Stimulated activated CD4-positive, alpha-beta T cell treated with anti-CD3 and anti-CD28 coated beads, Interleukin-12 subunit alpha, Interleukin-12 subunit beta, amount 100 ng/mL, for 48 hours (primary cell): Measurements from ENCODE around the gene ITPKB.
"Not testable (repeated sequence)": the region's sequence is repeated elsewhere in the genome, so short reads cannot be mapped to it uniquely, and the experiment has no call there.

Source experiments
- DNase-seq, 3 donors: peaks; one replicate each; pipeline ENCODE4 v3.0.0-alpha.2; 2020; ENCODE audit warnings: low read depth in 2 of 3, low spot score in 1 of 3

The ITPKB gene

DNA sequence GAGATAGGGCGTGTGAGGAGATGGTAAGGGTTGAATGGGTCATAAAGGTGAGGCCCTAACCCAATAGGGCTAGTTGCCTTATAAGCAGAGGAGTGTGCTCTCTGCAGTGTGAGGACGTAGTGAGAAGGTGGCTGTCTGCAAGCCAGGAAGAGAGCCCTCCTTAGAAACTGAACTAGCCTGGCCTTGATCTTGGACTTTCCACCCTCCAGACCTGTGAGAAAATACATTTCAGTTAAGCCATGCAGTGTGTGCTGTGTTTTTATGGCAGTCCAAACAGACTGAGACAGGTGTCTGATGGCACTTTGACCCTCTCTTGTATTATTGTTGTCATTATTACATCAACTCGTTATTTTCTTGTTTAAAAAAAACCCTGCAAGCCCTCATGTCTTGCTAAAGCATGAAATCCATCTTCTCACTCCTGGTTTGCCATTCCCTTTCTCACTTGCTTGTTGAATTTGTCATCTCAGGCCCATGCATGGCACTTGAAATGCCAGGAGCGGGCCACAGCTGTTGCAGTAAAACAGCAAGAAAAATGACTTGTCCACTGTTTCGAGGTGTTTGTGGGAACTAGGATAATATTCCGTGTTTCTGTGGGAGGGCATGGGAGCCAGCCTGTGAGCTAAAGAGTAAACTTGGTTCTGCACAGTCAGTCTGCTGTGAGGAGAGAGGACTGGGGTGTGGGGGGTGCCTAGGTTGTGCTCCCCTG lies 111.9 kb downstream of the ITPKB start:
- no peak for DNase-seq

DNA sequence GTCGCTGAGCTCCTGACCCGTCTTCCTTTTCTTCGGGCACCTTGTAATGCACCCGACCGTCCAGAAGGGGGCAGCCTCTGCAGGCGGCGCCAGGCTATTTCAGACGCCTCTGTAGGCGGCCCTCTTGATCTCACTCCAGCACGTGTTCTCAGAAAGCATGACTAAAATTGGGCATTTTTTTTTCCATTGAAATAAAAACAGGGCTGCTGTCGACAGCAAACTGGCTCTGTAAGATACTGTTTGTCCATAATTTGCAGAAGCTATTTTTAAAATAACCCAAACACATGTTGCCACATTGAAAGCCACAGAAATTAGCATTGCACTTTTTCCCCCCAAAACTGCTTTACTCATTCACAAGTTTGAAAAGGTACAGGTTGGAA lies 112.5 kb downstream of the ITPKB start:
- DNase-seq = peak; percentile 73 to 86 (median 78)

DNA sequence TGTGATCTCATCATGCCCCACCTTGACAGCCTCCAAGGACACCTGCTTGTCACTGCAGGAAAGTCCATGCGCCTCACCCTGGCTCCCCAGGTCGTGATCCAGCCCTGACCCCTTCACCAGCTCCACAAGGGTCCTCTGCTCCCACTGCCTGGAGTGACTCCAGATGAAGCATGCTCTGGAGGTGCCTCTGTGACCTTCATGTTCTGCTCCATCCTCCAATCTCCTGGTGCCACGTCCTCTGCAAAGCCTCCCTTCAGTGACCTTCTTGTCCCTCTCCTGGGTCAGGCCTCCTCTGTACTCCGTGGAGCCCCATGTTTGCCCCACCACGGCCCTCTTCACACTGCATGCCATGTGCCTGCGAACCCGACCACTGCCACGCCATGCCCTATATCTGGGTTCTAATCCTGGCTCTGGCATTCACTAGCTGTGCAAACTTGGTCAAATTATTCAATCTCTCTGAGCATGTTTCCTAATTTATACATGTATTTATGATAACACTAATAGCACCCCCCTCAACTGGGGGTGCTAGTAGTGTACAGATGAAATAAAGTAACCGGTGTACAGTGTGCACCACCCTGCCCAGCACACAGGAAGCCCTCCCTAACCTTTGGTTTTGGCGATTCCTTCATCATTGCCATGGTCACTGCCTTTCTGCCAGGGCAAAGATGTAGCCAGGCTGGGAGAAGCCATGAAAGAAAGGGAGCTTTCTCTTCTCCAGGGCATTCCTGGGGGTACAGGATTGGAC lies 113.1 kb downstream of the ITPKB start:
- DNase-seq = no peak

DNA sequence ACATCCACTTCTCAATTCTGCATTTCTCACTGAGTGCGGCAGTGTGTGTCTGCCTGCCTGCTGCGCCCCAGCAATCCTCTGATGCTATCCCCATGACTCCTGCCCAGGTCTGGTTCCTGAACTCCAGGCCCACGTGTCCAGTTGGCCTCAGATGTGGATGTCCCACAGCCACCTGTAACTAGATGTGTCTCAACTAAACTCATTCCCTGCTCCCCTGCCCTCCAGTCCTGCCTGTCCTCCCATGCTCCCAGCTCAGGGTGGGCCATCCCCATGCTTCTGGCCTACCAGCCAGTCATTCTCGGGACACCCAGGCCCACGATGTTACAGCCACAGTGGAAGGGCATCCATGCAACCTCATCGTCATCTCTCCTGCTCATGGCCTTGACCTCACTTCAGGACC lies 113.8 kb downstream of the ITPKB start:
- no peak for DNase-seq

DNA sequence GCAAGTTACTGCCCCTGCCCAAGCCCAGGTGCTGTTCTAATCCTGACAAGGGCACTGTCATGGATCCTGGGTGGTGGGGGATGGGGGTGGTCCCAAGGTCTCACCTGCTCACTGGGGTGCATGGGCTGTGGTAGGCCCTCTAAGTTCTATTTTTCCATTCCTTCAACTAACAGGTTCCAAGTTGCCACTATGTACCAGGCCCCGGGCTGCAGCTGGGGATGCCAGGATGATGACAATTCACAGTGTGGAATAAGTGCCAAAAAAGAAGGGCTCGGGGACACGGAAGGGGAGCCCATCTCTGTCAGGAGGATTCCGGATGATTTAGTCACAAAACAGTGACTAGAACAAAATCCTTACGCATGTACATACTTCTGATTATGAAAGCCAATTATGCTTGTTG lies 114.6 kb downstream of the ITPKB start:
- no peak for DNase-seq

DNA sequence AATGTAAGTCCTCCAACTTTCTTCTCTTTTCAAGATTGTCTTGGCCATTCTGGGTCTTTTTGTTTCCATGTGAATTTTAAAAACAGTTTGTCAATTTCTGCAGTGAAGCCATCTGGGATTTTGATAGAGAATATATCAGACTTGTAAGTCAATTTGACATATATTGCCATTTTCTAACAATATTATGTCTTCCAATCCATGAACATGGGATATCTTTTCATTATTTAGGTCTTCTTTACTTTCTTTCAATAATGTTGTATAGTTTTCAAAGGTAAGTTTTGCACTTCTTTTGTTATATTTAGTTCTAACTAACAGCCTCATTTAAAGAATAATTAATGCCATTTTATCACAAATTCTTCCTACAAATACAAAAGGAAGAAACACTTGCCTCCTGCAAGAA lies 117.1 kb downstream of the ITPKB start:
- DNase-seq = no peak

DNA sequence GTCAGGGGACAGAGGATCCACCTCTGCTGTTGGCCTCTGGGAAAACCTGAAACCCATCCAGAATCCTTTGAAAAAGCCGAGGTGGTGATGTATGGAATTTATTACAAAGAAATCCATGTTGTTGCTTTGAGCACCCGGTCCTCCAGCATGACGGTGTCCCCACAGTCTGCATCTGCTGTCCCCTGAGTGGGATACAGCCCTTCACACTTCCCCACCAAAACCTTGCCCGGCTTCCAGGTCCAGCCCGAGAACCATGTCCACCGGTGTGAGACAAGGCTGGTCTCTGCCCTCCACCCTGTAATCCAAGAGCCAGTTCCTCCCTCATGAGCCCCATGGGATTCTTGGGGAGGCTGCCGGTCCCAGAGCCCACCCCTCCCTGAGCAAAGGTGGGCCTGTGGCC lies 120.1 kb downstream of the ITPKB start:
- DNase-seq = no peak

DNA sequence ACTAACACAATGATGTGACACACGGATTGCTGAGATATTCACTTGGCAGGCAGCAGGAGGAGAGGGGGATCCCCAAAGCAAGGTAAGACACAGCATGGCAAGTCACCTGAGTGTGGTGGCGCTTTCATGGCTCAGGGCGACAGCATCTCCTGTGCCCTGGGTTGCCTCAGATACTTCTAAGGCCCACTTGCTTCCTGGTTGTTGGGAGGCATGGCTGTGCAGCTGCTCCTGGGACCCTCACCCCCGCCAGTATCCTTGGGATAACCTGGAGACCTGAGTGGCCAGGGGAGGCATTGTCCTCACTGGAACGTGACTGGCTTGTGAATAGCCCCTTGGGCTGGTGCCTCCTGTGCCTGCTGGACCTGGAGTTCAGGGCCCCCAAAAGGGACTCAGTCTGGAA lies 120.7 kb downstream of the ITPKB start:
- DNase-seq = no peak

DNA sequence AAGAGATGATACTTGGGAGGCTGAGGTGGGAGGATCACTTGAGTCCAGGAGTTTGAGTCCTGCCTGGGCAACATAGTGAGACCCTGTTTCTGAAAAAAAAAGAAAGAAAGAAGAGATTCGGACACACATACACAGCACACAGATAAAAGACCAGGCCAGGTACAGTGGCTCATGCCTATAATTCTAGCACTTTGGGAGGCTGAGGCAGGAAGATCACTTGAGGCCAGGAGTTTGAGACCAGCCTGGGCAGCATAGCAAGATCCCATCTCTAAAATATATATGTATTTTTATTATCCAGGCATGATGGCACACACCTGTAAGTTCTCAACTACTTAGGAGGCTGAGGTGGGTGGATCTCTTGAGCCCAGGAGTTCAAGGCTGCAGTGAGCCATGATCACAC lies 121.4 kb downstream of the ITPKB start:
- not testable (repeated sequence) for DNase-seq

DNA sequence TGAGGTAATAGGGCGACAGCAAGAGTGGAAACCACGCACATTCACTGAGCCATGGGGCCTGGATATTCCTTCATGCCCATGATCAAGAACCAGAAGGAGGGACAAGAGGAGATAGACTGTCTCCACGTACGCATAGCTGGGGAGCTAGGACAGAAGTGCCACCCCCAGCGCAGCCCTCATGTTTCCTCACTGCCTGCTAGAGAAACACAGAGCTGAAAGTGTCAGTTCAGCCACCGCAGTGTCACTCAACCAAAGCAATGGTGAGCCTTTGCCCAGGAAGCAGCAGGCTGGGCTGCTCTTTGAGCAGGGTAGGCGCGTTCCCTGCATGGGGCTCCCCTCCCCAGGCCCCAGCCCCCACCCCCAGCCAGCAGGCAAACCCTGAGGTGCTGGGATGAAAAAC lies 122.0 kb downstream of the ITPKB start:
- DNase-seq = no peak

DNA sequence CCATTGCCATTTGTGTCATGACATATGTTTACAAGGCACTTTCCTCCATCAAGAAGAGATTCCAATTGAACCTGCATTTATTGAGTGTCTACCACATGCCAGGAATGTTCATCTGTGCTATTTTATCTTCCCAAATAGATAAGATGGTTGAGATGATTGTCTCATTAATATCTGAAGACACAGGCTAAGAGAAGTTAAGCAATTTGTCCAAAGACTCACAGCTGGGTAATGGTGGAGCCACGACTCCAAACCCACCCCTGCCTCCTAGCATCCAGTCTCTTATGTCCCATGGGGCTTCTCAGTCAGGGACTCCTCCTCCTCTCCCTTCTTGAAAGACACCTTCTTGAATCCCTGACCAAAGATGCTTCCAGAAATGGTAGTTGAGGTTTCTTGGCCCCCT lies 122.4 kb downstream of the ITPKB start:
- no peak for DNase-seq

DNA sequence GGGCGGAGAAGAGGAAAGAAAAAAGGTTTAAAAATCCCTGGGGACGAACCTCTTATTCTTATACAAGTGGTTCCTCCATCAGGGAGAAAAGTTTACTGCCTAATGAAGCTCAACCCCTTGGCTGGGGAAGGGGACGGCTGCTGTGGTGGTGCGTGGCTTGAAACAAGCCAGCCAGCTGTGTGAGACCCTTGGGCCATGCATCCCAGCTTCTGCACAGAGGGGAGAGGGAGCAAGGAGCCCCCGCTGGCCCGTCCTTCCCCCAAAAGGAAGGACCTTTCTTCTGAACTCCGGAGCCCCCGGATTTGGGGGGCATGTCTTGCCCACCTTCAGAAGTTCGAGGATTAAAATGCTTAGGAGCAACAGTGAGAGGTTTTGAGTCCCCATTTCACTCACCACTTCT lies 123.2 kb downstream of the ITPKB start:
- DNase-seq = no peak

DNA sequence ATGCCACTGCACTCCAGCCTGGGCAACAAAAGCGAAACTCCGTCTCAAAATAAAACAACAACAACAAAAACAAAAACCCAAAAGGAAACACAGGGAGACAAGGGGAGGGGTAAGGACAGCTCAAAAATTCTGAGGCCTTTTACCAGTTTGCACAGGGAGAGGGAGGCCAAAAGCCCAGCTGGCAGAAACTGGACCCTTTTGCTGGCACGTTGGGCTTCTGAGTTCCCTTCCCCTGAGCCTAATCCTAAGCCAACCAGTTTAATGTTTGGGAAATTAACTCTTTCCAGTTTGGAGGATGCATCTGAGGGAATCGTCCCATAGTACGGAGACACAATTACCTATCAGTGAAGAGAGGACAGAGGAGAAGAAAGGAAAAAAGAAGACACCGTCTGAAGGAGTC lies 127.1 kb downstream of the ITPKB start:
- not testable (repeated sequence) for DNase-seq

DNA sequence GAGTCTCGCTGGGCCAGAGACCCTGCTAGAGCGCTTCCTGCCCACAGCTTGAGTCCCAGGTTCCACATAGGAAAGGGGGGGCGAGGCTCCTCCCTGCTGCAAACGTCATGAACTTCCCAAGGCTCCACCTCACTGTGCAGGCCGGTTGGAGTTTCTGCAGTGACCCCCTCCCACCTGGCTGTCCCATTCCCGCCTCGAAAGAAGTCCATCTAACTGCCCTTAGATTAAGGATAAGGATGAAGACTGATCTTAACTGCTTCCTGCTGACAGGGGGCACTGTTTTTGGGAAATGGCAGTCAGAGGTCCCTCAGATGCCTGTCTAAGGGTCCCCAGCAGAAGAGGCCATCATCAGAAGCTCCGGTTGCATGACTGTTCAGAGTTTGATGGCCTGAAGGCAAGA lies 127.8 kb downstream of the ITPKB start:
- no peak for DNase-seq

DNA sequence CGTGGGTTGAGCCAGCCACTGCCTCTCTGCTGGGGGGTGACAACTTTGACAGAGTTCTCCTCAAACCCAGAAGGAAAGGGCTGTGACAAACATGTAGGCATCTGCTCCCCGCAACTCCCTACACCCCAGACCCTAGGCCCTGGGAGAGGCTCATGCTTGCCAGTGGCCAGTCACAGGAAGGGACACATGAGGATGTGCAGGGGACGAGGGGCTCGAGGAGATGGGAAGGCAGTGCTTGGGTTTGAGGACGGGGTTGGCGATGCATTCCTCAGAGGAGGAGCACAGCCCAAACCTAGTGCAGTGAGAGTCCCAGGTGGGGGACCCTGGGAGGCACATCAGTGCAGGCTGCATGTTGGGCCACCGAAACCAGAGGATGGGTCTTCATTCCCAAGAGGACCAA lies 128.4 kb downstream of the ITPKB start:
- DNase-seq = no peak

DNA sequence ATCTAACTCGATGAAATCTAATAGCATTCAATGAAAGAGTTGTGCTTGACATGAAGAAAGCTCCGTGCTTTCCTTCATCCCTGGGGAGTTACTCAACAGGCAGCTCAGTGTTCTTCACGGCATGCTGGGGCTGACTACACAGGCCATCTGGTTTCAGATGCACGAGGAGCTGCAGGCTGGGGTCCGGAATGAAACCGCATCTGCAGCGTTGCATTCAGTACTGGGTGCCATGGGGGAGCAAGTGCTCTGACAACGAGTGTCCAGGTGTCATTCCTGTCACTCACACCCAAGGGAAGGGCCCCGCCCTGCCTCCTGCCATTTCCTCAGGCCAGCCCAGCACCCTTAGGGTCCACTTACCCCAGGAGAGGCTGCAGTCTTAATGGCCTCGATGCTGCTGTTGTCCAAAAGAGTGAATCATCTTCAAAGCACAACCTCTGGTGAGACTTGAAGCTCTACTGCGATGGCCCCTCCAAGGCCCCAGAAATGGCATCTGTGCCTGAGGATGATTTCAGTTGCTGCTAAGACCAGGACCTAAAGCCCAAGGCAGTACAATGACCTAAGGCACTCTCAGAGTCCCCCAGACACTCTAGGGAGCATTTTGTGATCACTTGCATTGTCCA lies 129.1 kb downstream of the ITPKB start:
- DNase-seq = no peak

DNA sequence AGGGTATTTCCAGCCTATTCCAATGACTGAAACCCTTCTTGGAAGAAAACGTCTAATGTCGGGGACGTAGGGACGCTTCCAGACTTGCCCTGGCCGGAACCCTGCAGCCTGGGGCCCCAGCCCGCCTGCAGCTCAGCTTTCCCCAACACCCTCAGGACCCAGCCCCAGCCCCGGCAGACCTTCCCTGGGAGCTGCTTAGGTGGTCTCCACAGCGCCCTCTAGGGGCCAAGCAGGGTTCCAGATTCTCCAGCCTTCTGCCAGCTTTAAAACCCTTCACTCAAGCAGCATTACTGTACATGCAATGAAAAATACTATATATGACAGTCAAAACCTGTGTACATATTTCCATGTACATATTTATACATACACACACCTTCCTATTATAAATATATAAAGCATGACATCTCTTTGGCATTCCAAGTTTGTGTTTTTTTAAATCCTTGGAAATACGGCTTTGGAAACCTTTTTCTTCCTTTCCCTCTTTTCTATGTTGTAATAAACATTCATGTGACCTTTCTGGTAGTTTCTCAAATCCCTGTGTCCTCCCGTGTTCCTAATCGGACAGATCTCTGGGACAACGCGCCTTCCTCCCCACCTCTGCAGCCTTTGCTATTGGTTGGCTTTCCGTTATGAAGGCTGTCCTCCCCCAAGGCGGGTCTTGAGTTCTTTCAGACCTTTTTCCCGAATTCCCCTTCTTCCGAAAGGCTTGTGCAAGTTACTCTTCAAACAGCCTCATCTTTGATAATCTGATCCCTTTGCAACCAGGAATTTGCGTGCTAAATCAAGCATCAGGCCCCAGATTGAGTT lies 130.2 kb downstream of the ITPKB start:
- peak; percentile 46 to 49 (median 48) for DNase-seq

DNA sequence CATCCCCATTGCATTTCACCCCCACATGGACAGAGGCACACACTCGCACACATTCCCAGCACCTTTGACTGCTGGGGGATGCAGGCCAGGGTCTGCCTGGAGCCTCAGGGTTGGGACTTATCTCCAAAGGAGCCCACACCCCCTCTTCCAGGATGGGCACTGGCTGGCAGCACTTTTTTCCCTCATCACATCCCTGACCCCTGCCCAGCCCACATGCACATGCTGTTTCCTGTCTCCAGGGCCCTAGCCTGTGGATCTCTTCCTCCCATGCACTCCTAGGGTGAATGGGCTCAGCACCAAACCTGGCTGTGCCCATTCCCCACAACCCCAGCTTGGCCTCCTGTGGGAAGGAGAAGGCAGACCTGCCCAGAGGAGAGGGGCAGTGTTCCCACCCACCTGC lies 131.3 kb downstream of the ITPKB start:
- no peak for DNase-seq

DNA sequence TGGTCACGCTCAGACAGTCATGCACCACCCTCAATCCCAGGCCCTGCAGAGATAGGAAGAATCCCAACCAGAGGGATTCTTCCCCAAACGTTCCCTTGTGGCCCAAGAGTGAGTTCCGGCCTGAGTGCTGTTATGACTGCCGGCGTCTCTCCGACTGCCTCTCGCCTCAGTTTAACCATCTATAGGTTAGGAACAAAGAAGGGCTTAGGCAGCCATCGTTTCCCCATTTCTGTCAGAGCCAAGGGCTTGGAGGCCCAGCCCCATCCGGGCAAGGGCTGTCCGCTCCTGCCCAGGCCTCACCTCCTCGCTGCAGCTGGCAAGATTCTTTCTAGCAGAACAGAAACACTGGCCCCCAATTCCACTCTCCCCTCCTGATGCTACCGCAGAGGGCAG lies 131.8 kb downstream of the ITPKB start:
- DNase-seq = no peak

DNA sequence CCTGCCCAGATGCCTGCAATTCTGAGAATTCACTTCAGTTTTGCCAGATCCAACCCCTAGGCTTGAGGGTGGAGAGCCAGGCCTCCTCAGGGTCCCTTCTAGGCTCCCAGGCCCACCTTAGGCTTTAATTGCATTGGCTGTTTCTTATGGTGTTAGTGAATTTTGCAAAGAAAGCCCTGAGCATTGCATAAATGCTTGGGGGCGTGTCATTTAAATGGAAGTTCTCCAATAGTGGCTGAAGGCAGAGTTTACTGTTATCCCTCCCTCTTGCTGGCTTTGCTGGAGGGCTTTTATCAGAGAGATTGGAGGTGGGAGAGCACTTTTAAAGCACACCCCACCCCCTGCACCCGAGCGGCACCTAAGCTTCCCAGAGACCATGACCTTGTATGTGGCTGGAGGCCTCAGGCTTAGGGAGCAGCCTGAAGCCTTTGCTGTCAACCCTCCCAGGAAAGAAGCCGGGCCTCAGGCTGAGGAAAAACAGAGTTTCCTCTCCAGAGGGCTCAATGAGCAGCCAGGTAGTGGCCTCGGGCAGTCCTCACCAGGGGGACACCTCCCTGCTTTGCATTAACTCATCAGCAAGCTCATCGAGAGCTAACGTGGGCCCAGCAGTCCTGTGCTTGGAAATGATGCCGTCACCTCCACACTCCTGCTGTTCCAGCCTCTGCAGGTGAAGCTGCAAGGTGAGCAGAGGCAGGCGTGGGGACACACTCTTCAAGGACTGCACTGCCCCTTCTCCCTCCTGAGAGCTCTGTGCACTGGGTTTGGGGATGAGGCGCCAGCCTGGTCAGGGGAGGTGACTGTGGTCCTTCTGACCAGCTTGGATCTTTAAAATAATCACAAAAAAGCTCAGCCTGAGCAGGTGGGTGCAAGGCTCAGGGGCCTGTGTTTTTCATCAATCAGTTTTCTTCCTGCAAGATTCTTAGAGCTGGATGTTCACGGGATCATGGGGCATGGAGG lies 132.5 kb downstream of the ITPKB start:
- no peak for DNase-seq
